Measurements from ENCODE around the gene PEX5L.
"Not testable (repeated sequence)": the region's sequence is repeated elsewhere in the genome, so short reads cannot be mapped to it uniquely, and the experiment has no call there.

Gene PEX5L, protein sequence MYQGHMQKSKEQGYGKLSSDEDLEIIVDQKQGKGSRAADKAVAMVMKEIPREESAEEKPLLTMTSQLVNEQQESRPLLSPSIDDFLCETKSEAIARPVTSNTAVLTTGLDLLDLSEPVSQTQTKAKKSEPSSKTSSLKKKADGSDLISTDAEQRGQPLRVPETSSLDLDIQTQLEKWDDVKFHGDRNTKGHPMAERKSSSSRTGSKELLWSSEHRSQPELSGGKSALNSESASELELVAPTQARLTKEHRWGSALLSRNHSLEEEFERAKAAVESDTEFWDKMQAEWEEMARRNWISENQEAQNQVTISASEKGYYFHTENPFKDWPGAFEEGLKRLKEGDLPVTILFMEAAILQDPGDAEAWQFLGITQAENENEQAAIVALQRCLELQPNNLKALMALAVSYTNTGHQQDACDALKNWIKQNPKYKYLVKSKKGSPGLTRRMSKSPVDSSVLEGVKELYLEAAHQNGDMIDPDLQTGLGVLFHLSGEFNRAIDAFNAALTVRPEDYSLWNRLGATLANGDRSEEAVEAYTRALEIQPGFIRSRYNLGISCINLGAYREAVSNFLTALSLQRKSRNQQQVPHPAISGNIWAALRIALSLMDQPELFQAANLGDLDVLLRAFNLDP

DNA sequence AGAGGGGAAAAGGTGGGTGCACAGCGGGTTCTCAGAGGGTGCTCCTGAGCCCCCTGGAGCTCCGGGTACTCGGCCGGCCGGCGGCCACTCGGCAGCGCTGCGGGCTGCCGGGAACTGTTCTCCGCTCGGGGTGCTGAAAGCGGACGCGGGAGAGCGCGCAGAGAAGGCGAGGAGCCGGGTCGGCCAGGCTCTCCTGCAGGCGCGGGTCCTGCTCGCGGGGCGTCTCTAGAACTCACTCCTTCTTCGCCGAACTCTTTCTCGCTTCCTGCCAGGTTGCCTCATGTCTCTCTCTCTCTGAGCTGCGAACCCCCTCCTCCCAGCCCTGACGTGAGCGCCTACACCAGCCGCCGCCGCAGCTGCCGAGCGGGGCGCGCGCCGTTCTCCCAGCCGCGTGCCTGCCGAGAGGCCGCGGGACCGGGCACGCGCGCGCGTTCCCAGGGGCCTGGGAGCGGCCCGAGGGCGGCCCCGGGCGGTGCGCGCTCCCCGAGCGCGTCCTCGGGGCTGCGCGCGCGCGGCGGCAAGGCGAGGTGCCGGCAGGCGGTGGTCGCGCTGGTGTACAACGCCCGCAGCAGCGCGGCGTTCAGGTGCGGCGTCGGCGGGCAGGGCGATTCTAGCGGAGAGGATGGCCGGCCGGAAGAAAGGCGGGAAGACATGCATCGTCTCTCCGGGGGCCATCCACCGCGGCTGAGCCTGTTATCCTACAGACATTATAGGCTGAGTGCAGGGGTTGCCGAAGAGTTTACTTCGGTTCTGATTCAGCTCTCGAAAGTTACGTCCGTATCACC, at the start of gene PEX5L:
Gene PEX5L (minus strand): TSS at position 267 of the 785 bp plus-strand sequence. CDS start 338 bp downstream, outside the sequence.
- peak; percentile 62 for DNase-seq

DNA sequence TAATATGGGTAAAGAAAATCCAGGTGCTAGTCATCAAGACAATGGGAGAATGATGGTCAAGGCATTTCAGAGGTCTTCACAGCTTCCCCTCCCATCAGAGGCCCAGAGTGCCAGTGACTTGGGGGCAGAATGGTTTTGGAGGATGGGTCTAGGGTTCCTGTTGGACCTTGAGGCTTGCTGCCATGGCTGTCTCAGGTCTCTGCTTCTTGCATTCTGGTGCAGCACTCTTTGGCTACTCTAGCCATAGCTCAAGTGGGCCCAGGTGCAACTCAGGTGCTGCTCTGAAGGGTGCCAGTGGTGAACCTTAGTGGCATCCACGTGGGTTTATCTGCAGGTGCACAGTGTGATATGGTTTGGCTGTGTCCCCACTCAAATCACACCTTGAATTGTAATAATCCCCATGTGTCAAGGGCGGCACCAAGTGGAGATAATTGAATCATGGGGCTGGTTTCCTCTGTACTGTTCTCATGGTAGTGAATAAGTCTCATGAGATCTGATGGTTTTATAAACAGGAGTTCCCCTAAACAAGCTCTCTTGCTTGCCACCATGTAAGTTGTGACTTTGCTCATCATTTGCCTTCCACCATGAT, 48.5 kb upstream of the PEX5L start:
- no peak for DNase-seq

DNA sequence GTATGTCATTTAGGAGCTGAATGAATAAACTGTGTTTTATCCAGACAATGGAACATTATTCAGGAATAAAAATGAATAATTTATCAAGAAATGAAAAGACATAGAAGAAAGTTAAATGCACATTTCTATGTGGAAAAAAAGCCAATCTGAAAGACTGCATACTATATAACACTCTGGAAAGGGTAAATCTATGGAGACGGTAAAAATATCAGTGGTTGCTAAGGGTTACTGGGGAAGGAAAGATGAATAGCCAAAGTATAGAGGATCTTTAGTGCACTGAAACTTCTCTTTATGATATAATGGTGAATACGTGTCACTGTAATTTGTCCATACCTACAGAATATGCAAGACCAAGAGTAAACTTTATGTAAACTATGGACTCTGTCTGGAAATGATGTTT, 46.0 kb upstream of the PEX5L start:
- no peak for DNase-seq

DNA sequence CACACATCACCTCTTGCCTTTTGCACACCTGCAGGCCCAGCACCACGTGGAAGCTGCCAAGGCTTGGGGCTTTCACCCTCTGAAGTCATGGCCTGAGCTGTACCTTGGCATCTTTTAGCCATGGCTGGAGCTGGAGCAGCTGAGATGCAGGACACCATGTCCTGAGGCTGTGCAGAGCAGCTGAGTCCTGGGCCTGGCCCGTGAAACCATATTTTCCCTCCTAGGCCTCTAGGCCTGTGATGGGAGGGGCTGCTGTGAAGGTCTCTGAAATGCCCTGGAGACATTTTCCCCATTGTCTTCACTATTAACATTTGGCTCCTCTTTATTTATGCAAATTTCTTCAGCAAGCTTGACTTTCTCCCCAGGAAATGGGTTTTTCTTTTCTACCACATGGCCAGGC, 41.9 kb upstream of the PEX5L start:
- DNase-seq, result no peak

DNA sequence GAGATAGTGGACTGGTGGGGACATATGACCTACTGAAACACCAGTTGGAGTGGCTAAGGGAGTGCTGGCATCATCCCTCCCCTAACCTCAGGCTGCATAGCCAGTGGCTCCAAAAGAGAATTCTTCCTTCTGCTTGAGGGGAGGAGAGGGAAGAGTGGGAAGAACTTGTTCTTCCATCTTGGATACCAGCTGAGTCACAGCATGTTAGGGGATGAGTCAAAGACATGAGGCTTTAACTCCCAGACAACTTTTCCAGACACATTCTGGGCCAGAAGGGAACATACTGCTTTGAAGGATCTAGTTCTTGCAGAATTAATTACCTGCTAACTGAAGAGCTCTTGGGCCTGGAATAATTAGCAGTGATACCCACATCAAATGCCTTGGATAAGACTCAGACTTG, 36.8 kb upstream of the PEX5L start:
- DNase-seq, result peak; percentile 7

DNA sequence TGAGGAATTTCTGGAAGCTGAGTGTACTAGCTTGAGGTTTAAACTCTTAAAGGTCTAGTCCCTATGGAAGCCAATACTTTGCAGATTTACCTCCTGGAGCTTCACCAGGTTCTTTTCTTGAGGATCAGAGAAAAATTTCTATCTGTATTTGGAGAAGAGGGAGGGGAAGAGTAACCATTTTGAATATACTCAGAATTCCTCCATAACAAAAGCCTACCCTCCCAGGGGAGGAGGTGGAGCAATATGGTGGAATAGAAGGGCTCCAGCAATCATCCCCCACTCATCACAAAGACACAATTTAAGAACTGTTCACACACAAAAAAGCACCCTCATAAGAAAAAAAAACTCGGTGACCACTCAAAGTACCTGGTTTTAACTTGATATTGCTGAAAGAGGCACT, 36.0 kb upstream of the PEX5L start:
- DNase-seq, result no peak

DNA sequence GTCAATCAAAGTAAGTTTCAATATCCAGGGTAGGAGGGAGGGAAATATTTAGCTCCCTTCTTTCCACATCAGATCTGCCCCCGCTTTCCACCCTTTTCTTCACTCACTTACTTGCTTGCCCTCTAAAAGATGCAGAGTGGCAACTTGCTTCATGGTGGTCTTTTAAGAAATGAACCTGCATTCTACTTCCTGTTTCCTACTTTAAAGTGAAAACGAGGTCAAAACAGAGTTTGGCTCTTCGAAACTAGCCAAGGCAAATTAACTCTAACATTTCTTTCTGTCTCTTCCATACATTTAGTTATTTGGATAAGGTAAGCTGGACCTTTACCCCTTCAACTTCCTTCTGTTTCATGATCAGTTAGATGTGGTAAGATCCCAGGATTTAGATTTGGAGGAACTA, 34.2 kb upstream of the PEX5L start:
- DNase-seq, result no peak

DNA sequence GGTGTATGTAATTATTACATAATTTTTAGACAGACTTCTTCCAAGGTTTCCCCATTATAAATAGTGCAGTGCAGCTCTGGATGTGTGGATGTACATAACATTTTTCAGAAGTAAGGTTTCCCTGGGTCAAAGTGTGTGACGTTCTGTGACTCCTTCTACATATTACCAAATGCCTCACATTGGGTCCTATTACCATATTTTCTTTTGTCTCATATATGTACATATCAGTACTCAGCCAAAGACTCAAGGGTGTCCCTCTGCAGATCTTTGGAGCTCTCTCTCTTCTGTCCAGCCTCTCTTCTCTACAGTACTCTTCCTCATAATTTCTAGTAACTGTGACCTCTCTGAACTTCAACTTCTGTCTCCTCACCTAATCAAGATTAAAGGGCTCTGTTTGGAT, 31.3 kb upstream of the PEX5L start:
- no peak for DNase-seq

DNA sequence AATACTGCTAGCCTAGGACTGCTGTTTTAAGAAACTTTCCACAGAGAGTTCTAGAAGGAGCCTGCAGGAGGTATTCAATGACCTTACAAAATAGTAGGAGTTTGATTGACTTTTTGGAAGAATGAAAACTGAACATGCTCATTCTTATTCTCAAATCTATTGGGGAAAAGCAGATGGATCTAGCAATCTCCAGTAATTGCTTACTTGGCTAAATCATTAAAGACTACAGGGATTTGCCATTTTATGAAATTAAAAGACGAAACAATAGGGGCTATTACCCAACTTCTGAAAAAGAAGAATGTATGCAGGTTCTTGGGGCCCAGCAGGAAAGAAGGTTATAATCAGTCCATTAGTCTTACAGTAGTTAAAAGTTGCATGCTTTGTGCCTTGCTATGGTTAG, 29.9 kb upstream of the PEX5L start:
- no peak for DNase-seq

DNA sequence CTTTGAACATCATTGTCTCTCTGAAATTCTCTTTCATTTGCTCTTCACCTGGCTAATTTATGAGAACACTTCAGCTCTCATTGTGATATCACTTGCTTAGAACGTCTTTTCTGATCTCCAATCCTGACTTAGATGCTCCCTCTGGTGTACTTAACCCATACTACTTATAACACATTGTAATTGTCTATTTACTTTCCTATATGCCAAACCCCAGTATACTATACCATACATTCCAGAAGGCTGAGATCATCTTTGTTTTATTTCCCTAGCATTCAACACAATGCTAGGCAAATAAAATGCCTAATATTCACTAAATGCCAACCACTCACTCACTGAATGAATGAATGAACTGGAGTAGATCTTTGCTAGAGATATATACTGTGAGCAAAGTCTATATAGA, 27.0 kb upstream of the PEX5L start:
- DNase-seq, result no peak

DNA sequence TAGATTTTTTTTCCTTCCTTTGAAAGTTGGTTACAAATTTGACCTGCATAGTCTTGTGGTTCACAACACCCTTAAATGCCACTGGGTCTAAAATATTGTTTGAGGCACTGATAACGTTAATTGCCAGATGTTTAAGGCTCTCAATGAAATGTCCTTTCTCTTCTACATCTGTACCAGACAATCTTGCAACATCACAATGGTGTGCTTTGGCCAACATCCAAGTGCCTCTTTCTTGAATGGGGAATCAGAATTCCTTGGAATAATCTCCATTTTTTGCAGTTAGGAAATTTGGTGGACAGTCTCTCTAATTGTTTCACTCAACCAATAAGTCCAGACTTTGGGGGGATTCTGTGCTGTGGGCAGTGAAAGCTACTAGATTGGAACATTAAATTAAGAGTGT, 26.0 kb upstream of the PEX5L start:
- no peak for DNase-seq

DNA sequence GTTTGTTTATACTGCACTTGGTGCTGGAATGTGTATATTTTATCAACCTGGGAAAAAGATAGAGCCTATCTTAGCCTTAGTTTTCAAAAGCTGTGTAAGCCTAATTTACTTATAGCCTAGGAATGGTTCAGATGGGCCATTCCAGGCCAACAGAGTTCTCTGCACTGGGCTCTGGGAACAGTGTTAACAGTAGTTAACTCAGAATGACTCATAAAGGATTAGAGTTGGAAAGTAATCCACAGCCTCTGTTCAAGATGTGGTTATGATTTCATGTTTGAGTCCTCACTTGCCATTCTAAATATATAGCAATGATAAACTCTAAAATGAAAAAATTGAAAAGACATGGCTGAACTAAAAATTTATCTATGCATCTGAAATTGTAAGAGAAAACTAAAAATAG, 22.6 kb upstream of the PEX5L start:
- DNase-seq, result peak; percentile 51

DNA sequence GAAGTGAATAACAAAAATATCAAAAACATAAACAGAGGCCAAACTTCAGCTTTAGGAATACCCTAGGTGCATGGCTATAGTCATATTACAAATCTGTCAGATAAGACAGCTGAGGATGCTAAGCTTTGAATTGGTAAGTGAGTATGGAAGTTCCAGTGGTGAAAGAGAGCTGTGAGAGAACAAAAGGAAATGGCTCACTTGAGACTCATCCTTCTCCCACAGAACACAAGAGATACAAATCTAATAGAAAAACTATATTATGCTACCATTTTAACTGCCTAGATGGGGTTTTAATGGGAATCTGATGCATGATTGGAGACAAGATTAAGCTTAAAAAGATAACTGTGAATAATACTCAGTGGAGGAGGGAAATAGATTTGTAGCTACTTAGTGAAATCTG, 21.5 kb upstream of the PEX5L start:
- no peak for DNase-seq

DNA sequence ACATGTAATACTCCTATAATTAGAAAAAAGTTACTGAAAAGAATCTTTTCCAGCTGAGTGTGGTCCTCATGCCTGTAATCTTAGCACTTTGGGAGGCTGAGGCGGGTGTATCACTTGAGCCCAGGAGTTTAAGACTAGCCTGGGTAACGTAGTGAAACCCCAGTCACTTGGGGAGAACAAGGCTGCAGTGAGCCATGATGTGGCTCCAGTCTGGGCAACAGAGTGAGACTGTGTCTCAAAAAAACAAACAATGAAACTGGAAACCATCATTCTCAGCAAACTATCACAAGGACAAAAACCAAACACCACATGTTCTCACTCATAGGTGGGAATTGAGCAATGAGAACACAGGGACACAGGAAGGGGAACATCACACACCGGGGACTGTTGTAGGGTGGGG, 18.9 kb upstream of the PEX5L start:
- not testable (repeated sequence) for DNase-seq

DNA sequence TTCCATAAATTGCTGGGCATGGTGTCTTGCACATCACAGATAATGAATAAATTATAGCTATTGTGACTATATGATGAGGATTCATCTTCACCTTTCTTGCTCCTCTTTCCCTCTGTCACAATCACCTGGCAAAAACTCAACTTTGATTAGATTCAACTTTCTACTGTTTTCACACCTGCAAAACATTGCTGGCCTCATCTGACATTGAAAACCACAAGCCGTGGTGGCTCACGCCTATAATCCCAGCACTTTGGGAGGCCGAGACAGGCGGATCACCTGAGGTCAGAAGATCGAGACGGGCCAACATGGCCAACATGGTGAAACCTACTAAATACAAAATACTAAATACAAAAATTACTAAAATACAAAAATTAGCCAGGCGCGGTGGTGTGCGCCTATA, 12.7 kb upstream of the PEX5L start:
- DNase-seq, result no peak

DNA sequence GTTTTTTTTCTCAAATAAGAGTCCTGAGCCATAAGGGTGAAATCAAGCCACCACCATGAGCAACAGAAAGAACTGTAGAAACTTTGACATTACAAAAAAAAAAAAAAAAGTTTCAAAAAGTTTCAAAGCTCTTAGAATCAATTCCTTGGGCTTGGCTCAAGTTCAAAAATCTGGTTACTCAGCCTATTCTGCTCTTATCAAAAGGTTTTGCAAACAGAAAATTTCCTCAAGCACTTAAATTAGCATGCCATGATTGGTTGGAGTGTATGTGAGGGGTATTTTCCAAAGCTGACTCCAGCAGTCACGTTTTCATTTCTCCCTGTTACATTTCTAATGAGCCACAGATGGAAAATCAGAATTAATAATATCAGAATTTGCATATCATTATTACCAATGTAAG, 12.1 kb upstream of the PEX5L start:
- peak; percentile 58 for DNase-seq

DNA sequence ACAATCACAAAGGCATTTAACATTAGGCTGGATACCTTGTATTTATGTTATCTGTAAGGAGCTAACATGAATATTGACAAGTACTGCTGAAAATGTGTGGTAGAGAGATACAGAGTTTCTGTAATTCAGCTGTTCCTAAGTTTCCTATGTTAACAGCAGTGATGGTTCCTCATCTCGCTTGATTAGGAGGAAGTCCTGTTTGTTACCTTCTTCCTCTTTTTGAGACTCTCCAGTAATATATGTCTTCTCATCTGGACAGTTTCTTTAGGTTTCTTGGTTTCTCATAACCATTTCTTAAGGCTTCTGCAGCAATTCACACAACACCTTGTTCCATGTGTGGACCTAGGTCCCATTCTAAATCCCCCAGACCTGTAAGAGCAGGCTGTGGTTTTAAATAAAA, 11.4 kb upstream of the PEX5L start:
- DNase-seq, result no peak

DNA sequence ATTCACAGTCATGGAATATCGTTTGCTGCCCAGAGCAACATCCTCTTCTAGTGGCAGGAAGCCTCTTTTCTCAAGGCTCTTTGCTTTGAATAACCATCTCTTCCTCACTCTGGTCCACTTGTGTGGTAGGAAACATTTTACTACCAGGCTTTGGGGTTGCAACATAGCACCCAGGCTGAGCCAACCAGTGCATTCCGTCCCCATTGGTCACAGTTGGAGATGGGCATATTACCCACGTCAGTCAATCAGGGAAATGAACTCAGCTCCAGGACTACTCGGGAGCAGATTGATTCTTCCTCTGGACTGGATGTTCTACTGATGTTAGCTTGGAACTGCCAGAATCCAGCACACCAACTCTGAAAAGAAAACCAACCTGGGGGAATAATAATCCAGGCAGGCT, 4.2 kb upstream of the PEX5L start:
- DNase-seq, result no peak

DNA sequence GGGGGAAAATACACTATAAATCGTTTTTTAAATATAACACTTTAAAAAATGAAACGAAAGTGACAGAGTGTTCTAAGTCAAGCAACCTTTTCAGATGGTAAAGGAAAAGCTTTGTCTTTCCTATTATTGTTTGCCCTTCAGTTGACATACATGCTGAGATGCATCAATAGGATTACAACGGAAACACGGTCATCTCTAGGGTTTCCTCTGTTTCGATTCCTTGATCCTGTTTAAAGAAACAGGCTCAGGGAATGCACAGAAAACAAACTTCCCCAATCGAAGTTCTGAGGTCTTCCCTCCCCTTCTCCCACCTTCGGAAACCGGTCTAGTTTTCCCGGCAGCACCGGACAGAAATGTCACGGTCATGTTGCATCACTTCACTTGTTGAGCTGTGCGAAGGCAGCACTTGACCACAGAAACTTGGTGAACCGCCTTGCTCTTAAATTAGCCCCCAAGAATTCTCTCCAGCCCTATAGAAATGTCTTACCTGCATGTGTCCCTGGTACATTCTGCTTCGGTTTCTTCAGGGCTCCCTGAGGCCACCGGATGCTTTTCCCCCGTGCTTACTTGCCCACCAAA, 556 bp downstream of the PEX5L start:
- no peak for DNase-seq

DNA sequence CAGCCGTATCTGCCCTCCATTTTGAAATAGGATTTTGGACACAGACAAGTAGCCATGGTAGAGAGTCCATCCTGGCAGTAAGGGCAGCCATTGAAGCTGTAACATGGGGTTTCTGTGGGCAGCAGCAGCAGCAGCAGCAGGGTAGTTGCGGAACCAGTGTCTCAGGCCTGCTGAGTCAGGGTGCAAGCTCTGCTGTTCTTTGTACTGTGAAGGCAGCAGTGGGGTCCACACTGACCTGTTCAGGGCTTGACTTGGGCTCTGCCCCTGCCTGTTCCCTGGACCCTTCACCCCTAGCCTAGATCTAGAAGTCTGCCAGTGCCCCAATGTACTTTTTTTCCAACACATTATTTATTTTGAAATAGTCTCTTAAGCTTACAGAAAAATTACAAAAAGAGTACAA, 9.7 kb downstream of the PEX5L start:
- DNase-seq, result no peak

DNA sequence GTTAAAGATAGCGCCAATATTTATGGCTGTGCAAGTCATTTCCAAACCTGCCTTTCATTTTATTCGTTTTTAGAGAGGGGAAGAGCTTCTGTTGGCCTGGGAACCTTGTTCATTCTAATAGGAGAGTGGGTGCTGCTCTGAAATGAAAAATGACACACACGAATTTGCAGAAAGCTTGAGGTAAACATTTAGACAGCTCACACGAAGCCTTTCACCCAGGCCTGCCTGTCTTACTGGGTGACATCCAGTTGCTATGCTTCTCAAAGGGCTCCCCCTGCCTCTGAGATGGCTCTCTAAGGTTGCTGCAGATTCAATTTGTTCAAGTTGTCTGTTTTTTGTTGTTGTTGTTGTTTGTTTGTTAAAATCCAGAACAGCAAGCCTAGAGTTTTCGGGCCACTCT, 18.2 kb downstream of the PEX5L start:
- DNase-seq, result no peak

DNA sequence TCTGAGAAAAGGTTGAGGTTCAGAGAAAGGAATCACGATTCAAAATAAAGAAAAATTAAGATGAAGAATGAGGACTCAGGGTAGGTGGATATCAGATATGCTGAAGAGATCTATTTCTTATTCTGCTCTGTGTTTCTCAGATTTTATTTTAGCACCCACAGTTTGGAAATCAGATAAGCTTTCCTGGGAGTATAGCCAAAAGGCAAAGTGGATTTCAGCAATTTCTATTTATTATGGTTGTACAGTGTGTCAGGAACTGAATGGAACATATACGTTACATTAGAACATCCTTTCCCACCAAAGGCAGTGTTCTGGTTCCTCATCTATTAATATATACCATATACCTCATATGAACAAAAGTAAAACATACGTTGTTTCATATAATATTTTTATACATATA, 18.9 kb downstream of the PEX5L start:
- no peak for DNase-seq

DNA sequence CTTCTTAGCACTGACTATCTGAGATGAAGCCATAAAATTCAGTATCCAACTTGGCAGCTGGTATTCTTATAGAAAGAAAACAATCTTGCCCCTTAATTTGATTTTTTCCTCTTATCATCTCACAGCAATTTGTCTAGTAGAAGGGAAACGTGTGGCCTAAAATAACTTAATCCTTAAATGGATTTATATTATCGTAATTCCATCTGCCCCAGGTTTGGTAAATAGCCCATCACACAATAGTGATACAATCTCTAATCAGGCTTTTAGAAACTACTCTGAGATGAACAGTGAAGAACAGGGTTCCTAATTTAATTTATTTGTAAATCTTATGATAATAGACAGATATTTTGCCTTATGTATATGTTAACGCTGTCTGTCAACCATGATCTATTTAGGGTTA, 24.8 kb downstream of the PEX5L start:
- no peak for DNase-seq
